DMS153 treated with DMSO at 0.1 percent for 48 hours (cell line): Measurements from ENCODE around the gene TMEM138.
"Not testable (repeated sequence)": the region's sequence is repeated elsewhere in the genome, so short reads cannot be mapped to it uniquely, and the experiment has no call there.

Experiments
- DNase-seq: peaks from one replicate; lab custom pipeline; 2025; ENCODE audit not compliant: unreplicated experiment; lab: John Stamatoyannopoulos, UW

The TMEM138 gene

DNA sequence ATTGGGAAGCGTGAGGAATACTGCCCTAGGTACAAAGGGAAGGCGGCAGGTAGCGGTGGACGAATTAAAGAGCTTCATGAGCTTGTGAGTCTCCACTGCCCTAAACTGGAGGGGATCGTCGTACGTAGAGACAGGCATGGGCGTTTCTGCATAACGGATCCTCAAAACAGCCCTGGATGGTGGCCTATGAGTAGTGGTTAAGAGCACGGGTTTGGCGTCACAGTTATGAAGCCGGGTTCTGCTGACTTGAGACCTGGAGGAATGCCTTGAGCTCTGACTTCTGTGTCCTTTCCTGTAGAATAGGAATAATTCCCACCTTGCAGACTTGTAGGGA, 335 bp downstream of the TMEM138 start:
- no peak for DNase-seq

GRCh38 chr11:61364012-61364675, 2.0 kb downstream of the TMEM138 start:
- no peak for DNase-seq

GRCh38 chr11:61367406-61367805, 5.2 kb downstream of the TMEM138 start:
- no peak for DNase-seq

GRCh38 chr11:61368646-61369045, 6.5 kb downstream of the TMEM138 start:
- no peak for DNase-seq

DNA sequence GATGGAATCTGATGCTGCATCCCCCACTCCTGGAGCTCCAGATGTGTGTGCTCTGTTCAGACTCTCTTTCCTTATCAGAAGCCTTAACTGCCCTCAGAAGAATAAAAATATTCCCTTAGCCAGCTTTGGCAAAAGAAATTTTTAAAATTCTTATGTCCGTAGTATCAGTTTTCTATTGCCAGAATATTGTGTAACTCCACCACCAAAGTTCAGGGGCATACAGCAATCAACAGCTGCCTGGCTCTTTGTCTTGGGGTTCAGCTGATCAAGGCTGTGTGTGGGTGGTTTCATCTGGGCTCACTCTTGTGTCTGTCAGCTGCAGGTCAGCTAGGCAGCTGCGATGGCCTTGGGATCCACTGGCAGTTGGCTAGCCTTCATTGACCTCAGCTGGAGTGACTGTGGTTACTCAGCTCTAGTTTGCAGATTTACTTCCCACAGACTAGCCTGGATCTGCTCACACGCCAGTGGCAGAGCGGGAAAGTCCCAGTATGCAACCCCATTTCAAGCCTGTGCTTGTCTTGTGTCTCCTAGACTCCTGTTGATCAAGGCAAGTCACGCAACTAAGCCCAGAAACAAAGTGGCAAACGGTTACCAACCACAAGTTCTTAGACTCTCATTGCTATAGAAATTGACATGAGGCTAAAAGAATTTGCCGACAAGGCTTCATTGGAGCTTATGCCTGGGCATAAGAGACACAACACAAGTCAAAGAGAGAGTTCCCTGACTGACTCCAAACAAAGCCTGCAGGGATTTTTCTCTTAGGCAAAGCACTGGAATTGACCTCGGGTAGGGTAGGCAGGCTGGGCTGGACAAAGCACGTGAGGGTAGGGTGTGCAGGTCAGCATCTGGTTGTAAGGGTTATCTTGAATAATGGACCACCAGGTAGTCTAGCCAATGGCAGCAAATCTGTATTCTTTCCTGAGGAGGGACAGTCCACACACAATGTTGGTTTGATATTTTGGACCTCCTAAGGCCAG, 7.5 kb downstream of the TMEM138 start:
- DNase-seq: no peak

DNA sequence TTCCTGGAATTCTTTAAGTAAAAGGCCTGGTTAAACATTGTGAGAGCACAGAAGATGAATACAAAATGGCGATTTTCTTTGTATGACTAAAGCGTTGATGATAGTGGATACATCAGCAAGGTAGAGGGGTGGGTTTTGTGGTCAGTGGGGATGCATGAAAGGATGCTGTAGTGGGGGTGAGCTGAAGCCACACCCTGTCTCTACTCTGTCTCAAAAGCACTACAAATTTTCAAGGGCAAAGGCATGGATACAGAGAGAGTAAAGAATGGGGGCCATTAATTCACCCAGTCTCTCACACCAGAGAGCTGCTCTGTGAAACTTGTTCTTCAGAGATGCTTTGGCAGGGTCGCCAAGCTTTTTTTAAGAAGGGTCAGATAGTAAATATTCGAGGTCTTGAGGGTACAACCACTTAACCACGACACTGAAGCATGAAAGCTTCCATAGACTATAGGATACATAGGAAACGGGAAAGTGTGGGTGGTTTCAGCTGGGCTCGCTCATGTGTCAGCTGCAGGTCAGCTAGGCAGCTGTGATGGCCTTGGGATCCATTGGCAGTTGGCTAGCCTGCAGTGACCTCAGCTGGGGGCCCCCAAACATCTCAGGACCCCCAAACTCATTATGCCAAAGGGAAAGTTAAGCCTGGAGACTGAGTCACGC, 8.3 kb downstream of the TMEM138 start:
- no peak for DNase-seq

GRCh38 chr11:61372659-61373420, 10.7 kb downstream of the TMEM138 start:
- no peak for DNase-seq

DNA sequence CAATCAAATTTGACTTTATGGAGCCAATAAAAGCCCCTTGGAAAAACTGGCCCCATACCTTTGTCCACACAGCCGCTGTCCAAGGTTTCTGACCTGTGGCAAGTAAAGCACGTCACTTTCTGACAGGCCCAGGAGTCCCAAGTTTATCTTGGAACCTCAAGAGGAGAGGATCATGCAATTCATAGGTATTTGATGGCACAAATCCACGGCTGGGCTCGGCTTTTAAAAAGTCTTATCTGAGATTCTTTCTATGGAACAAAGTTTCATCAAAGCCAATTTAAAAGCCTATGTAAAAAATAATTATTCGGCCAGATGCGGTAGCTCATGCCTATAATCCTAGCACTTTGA, 13.6 kb downstream of the TMEM138 start:
- DNase-seq: no peak

DNA sequence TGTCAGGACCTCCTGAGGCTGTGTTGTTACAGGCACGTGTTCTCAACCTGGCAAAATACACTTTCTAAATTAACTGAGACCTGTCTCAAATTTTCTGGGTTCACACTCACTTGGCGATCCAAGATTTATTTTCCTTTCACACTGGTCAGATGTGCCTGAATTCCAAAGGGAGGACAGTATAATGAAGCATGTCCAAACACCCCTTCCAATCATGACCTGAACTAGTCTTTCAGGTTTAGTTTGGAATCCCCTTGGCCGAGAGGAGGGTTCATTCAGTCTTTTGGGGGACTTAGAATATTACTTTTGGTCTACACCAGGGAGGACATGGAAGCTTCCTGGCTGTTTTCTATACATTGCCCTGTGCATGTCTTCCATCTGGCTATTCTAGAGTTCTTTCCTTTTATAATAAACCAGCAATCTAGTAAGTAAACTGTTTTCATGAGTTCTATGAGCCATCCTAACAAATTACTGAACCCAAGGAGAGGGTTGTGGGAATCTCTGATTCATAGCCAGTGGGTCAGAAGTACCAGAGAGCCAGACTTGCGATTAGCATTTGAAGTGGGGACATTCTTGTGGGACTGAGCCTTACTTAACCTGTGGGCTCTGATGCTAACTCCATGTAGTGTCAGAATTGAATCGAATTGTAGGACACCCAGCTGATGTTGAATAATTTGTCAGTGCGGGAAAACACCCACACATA, 15.4 kb downstream of the TMEM138 start:
- DNase-seq: no peak

DNA sequence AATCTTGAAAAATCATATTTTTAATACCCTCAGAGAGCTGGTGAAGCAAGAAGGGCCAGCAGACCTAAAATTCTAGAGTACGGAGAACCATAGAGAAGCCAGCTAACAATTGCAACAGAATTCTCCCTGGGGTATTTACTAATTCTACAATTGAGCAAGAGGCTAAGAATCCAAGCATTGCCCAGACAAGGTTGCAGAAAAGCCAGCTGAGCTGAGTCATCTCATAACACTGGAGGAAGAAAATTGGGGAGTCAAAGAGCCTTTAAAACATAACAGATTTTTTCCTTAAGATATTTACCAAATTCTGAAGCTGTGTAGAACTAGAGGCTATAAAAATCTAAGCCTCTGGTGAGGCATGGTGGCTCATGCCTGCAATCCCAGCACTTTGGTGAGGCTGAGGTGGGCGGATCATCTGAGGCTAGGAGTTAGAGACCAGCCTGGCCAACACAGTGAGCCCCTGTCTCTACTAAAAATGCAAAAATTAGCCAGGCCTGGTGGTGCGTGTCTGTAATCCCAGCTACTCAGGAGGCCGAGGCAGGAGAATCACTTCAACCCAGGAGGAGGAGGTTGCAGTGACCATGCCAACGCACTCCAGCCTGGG, 16.6 kb downstream of the TMEM138 start:
- no peak for DNase-seq

DNA sequence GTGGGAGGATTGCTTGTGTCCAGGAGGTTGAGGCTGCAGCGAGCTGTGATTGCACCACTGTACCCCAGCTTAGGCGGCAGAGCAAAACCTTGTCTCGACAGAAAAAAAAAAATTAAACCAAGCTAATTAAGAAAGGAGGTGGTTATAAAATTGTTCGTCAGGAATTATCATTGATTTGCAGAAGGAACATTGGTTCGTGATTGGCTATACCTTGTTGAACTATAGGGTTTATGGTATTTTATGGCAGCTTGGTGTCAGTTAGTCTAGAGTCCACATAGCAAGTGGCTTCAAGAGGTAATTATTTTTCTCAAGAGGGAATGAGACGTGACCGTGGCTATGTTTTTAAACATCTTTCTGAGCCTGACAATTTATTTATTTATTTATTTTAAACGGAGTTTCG, 18.7 kb downstream of the TMEM138 start:
- DNase-seq: no peak

DNA sequence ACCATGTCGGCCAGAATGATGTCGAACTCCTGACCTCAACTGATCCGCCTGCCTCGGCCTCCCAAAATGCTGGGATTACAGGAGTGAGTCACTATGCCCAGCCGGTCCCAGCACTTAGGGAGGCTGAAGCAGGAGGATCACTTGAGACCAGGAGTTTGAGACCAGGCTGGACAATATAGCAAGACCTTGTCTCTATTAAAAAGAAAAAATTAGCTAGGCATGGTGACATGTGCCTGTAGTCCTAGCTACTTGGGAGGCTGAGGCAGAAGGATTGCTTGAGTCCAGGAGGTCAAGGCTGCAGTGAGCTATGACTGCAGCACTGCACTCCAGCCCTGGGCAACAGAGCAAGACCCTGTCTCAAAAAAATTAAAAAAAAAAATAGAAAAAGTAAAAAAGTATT, 21.7 kb downstream of the TMEM138 start:
- DNase-seq: not testable (repeated sequence)

DNA sequence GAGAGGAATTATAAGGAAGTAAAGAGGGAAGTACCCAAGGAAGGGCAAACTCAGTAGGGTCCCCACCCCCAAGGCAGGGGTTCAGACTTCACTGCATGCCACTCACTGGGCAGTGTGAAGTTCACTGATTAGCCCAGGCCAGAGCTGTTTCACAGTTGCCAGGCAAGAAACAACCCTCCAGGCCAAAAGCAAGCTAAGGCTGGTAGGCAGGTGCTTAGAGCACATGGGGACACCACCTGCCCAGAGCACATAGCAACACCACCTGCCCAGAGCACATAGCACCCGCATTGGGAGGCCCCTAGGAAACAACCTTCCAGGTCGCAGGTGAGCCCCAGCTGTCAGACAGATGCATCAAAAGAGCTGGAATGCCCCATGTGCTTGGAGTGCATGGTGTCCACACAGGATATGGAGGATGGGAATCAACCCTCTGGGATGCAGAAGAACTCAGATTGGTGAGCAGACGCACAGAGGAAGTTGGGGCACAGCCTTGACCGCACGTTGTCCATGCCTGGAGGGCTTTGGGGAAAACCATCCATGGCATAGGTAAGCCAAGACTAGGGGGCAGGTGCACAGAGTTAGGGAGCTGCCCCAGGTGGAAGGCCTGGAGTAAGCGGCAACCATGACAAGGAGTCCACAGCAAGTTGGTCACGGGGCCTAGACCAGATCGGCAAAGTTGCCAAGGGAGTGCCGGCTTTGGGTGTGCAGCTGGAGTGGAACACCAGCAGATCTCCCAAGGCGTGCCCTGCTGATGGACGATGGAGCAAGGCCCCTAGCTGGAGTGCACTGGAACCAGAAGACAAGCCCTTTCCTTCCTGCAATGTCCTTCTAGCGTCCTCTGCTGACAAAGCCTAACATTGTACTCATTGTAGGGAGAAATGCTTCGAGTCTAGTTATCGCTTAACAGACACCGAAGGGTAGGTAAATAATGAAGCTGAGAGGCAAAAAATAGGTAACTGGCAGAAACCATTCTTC, 22.4 kb downstream of the TMEM138 start:
- DNase-seq: no peak

GRCh38 chr11:61390161-61390560, 28.0 kb downstream of the TMEM138 start:
- DNase-seq: no peak

- DNase-seq: no peak
These were observed 30.9 kb downstream of the TMEM138 start for GRCh38 chr11:61392981-61393595.

DNA sequence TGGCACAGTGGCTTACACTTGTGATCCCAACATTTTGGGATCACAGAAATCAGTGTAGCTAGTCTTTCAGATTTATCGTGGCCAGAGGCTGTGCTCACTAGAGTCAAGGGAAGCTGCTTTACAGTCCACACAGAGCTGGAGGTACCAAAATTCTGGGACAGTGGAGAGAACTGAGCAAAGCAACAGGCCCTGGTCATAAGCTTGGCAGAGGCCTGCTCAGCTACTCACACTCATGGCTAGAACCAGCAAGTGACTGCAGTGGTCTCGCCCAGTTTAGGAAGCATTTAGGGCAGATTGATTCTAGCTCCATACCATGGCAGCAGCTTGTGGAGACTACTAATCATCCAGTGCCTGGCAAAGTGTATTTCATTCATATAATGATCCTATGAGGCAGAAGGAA, 39.0 kb downstream of the TMEM138 start:
- no peak for DNase-seq

DNA sequence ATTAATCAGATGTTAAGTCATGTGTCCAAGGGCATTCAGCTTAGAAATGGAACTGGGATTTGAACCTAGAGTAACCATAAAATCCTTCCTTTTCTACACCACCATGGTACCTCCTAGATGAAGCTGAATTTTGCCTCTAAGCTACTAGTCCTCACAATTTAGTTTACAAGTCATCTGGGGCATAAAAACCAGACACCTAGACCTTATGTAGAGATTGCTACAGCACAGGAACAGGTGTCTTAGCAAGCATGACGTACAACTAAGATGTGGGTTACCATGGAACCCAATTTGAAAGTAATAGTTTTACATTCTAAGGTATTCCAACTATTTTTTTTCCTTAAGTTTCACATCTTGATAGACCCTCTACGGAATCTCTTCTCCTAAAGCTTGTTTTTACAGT, 39.4 kb downstream of the TMEM138 start:
- DNase-seq: no peak

DNA sequence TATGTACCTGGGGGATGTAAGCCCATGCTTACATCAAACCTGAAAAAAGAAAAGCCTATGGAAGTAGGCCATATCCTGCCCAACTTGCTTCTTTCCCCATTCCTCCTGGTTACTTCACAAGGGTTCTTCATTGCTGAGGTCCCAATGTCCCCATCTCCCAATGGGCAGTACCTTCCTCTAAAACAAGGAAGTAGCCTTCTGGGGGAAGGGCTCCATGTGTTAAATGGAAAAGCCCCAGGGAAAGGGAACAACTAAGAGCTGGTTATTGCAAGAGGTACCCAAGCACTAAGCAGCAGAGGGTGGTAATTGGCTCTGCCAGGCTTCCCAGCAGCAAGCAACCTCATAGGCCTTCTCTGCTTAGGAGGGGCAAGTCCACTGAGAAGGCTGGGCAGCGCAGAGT, 41.5 kb downstream of the TMEM138 start:
- no peak for DNase-seq

- no peak for DNase-seq
These were observed 41.9 kb downstream of the TMEM138 start for GRCh38 chr11:61404103-61404502.
